OCI-LY1 (cell line): Measurements from ENCODE around the gene KRT26.
A peak's percentile ranks its signal among the peaks of the same experiment; 100 is the strongest.

ENCODE experiments used
- H2AFZ ChIP-seq: fragments of 200-600 bp; sonication (generic), shearing (Covaris generic); 2 replicates; pipeline ENCODE4 v1.6.0; 2014; ENCODE audit warnings: antibody characterized with exemption, mild to moderate bottlenecking, low read length
- H3F3A ChIP-seq: fragments of 200-600 bp; sonication (generic), shearing (Covaris generic); 2 replicates; pipeline ENCODE4 v1.6.0; 2014; ENCODE audit warnings: mild to moderate bottlenecking, antibody characterized with exemption, low read length, moderate library complexity; ENCODE audit not compliant: insufficient read depth
- H3K27ac ChIP-seq: fragments of 200-600 bp; sonication (generic); 2 replicates; pipeline ENCODE4 v1.5.1; 2014; ENCODE audit warnings: low read length, mixed run types, mild to moderate bottlenecking, low read depth; ENCODE audit not compliant: poor library complexity, severe bottlenecking
- H3K27me3 ChIP-seq: fragments of 200-600 bp; sonication (generic); 2 replicates; pipeline ENCODE4 v1.6.0; 2014; ENCODE audit warnings: antibody characterized with exemption, mild to moderate bottlenecking, low read length, moderate library complexity; ENCODE audit not compliant: insufficient read depth
- H3K36me3 ChIP-seq: fragments of 200-600 bp; sonication (generic); 2 replicates; pipeline ENCODE4 v1.6.1; 2014; ENCODE audit warnings: mild to moderate bottlenecking, antibody characterized with exemption, low read length, moderate library complexity, mixed read lengths; ENCODE audit not compliant: insufficient read depth
- H3K4me1 ChIP-seq: fragments of 200-600 bp; sonication (generic); 2 replicates; pipeline ENCODE4 v1.5.1; 2014; ENCODE audit warnings: mild to moderate bottlenecking, low read length, moderate library complexity; ENCODE audit not compliant: insufficient read depth, severe bottlenecking
- H3K4me2 ChIP-seq: fragments of 200-600 bp; sonication (generic), shearing (Covaris generic); 2 replicates; pipeline ENCODE4 v1.6.1; 2014; ENCODE audit warnings: low read length
- H3K4me3 ChIP-seq: fragments of 200-600 bp; sonication (generic); 2 replicates; pipeline ENCODE4 v1.5.1; 2014; ENCODE audit warnings: low read length, low read depth, mild to moderate bottlenecking, mixed read lengths; ENCODE audit not compliant: poor library complexity, severe bottlenecking
- H3K79me2 ChIP-seq: fragments of 200-600 bp; shearing (Covaris generic); 2 replicates; pipeline ENCODE4 v1.6.1; 2016; ENCODE audit warnings: mixed run types, low read length, mixed read lengths; ENCODE audit not compliant: insufficient read depth
- H3K9ac ChIP-seq: fragments of 200-600 bp; sonication (generic), shearing (Covaris generic); 2 replicates; pipeline ENCODE4 v1.6.1; 2014; ENCODE audit warnings: mild to moderate bottlenecking, low read length, mixed read lengths
- H3K9me2 ChIP-seq: fragments of 200-600 bp; sonication (generic), shearing (Covaris generic); 2 replicates; pipeline ENCODE4 v1.6.1; 2014; ENCODE audit warnings: low read depth, mild to moderate bottlenecking, low read length, mixed read lengths
- H3K9me3 ChIP-seq: fragments of 200-600 bp; shearing (Covaris generic); 2 replicates; pipeline ENCODE4 v1.6.1; 2014; ENCODE audit warnings: low read length, mixed read lengths
- H4K20me1 ChIP-seq: fragments of 200-600 bp; sonication (generic), shearing (Covaris generic); 2 replicates; pipeline ENCODE4 v1.6.0; 2016; ENCODE audit warnings: mild to moderate bottlenecking, low read length; ENCODE audit not compliant: insufficient read depth
- EZH2 ChIP-seq: fragments of 200-600 bp; sonication (generic), shearing (Covaris generic); IDR thresholded peaks from 2 replicates; pipeline ENCODE4 v1.8.0; 2017; ENCODE audit warnings: borderline replicate concordance, mixed run types, mild to moderate bottlenecking, antibody characterized with exemption, low read length, moderate library complexity, mixed read lengths
- TF ChIP-seq, protein P1 (sequence below): fragments of 200-600 bp; sonication (generic), shearing (Covaris generic); IDR thresholded peaks from 2 replicates; pipeline ENCODE4 v1.5.1; 2017; ENCODE audit warnings: mild to moderate bottlenecking, antibody characterized with exemption, low read length, moderate library complexity, mixed read lengths

Gene KRT26

GRCh38 chr17:40793832-40794231, 21.8 kb upstream of the KRT26 start:
- no peaks in the 10 kb centered on the region for H3K4me1 ChIP-seq

DNA sequence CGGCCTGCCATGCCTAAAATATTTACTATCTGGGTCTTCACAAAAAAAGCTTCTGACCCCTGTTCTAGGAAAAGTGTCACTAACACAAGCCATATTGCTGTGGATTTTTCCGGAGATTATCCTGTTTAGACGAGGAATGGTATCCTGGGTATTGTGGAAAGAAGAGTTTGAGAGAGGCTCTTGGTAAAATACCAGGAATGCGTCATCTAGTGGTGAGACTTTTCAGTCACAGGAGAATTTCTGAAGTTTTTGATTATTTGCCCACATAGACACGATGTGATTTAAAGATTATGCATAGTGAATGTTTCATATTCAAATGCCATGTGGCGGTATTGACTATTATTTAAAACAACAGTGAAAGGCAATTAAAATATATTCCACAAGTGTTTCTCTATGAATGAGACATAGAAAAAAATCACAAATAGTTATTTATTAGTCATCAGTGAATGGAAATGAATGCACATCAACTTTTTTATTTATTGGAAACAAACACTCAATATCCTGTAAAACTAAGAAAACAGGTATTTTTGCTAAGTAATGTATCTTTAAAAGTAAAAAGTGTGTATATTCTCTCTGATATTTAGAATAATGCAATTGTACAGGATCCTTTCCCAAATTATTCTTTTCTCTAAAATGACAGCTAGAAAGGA, 19.9 kb upstream of the KRT26 start:
- H3K27ac ChIP-seq: no peak overlapping the region
- H3F3A ChIP-seq: no peaks in the 10 kb centered on the region
- H2AFZ ChIP-seq: no peak overlapping the region
- H3K4me1 ChIP-seq: no peaks in the 10 kb centered on the region
- H3K9me2 ChIP-seq: no peaks in the 10 kb centered on the region
- no peak overlapping the region for H3K4me2 ChIP-seq
- H3K79me2 ChIP-seq: no peaks in the 10 kb centered on the region
- TF ChIP-seq, protein P1, sequence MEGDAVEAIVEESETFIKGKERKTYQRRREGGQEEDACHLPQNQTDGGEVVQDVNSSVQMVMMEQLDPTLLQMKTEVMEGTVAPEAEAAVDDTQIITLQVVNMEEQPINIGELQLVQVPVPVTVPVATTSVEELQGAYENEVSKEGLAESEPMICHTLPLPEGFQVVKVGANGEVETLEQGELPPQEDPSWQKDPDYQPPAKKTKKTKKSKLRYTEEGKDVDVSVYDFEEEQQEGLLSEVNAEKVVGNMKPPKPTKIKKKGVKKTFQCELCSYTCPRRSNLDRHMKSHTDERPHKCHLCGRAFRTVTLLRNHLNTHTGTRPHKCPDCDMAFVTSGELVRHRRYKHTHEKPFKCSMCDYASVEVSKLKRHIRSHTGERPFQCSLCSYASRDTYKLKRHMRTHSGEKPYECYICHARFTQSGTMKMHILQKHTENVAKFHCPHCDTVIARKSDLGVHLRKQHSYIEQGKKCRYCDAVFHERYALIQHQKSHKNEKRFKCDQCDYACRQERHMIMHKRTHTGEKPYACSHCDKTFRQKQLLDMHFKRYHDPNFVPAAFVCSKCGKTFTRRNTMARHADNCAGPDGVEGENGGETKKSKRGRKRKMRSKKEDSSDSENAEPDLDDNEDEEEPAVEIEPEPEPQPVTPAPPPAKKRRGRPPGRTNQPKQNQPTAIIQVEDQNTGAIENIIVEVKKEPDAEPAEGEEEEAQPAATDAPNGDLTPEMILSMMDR: peak; percentile 58
- TF ChIP-seq EZH2: no peak
- no peaks in the 10 kb centered on the region for H3K9me3 ChIP-seq
- H3K36me3 ChIP-seq: no peaks in the 10 kb centered on the region
- no peaks in the 10 kb centered on the region for H4K20me1 ChIP-seq
- H3K9ac ChIP-seq: no peak overlapping the region
- H3K27me3 ChIP-seq: no peaks in the 10 kb centered on the region; the same call in 1 of the 2 replicates
- H3K4me3 ChIP-seq: no peak overlapping the region

More at GRCh38 chr17:40793832-40794231, 21.8 kb upstream of the KRT26 start:
- Histone ChIP-seq H4K20me1 (no peaks in the 10 kb centered on the region), H3K79me2 (no peaks in the 10 kb centered on the region), H3K9me3 (no peaks in the 10 kb centered on the region), H3K9ac (no peak overlapping the region), H3K4me2 (no peak overlapping the region), H3K27me3 (no peaks in the 10 kb centered on the region; the same call in 1 of the 2 replicates), H3F3A (no peaks in the 10 kb centered on the region), H3K36me3 (no peaks in the 10 kb centered on the region), H2AFZ (no peak overlapping the region), H3K9me2 (no peaks in the 10 kb centered on the region), H3K27ac (no peak overlapping the region), H3K4me3 (no peak overlapping the region)
- TF ChIP-seq, protein P1: no peak
- no peak for TF ChIP-seq EZH2

DNA sequence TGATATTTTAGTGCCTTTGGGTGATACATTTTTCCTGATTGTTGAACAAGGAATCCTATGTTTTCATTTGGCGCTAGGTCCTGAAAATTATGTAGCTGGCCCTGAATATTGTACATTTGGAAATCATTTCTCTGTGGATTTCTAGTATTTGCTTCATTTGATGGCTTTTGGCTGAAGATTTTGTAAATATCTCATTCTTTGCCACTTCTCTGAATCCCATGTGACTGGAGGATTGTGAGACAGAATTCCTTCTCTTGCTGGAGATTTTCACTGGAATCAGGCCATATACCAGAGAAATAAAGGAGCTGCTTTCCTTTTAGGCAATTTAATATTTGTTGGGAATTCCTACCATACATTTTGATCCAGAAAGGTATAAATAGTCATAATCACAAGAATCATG, 19.1 kb upstream of the KRT26 start:
- Histone ChIP-seq H2AFZ (no peak overlapping the region), H4K20me1 (no peaks in the 10 kb centered on the region), H3F3A (no peaks in the 10 kb centered on the region), H3K4me3 (no peak overlapping the region), H3K36me3 (no peaks in the 10 kb centered on the region), H3K9me2 (no peaks in the 10 kb centered on the region), H3K79me2 (no peaks in the 10 kb centered on the region), H3K9ac (no peak overlapping the region), H3K9me3 (no peaks in the 10 kb centered on the region), H3K27me3 (no peaks in the 10 kb centered on the region; the same call in 1 of the 2 replicates), H3K27ac (no peak overlapping the region), H3K4me1 (no peaks in the 10 kb centered on the region), H3K4me2 (no peak overlapping the region)
- no peak for TF ChIP-seq EZH2
- TF ChIP-seq, protein P1: no peak
